Fibroblast of pulmonary artery (primary cell): Measurements from ENCODE around the gene ERICH3.

Experiments
- DNase-seq: peaks from one replicate; pipeline ENCODE4 v3.0.0-alpha.2; 2010; ENCODE audit warnings: low read depth
- H3K4me3 ChIP-seq: replicated peaks from 2 replicates; pipeline ENCODE4 v1.5.1; 2011; ENCODE audit warnings: low read depth, mild to moderate bottlenecking, control low read depth, low read length, moderate library complexity
- TF ChIP-seq, protein P1 (sequence below): IDR thresholded peaks from 2 replicates; pipeline ENCODE4 v1.5.1; 2011; ENCODE audit warnings: mild to moderate bottlenecking, control low read depth, low read length, inconsistent platforms; ENCODE audit errors: missing control alignments

ERICH3 gene

GRCh38 chr1:74714429-74715235, 41.0 kb upstream of the ERICH3 start:
- DNase-seq = no peak

DNA sequence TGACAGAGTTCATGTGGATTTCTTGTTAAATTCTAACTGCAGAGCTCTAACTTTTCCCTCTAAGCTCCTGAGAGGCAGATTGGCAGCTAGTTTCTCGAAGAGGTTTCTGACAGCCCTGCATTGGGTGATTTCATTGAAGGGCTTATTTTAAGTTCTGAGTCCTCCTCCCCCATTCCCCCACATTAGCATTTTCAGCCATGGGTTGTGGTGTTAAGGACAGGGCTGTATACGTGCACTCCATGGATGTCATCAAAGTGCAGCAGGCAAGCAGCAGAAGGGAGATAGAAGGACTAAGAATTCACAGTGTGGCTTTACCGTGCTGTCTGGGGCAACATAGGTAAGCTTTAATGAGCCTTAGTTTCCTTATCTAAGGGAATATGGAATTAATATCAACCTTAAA, 40.3 kb upstream of the ERICH3 start:
- DNase-seq = no peak

More at GRCh38 chr1:74714429-74715235, 41.0 kb upstream of the ERICH3 start:
- no peak overlapping the region for H3K4me3 ChIP-seq
- TF ChIP-seq, protein P1, sequence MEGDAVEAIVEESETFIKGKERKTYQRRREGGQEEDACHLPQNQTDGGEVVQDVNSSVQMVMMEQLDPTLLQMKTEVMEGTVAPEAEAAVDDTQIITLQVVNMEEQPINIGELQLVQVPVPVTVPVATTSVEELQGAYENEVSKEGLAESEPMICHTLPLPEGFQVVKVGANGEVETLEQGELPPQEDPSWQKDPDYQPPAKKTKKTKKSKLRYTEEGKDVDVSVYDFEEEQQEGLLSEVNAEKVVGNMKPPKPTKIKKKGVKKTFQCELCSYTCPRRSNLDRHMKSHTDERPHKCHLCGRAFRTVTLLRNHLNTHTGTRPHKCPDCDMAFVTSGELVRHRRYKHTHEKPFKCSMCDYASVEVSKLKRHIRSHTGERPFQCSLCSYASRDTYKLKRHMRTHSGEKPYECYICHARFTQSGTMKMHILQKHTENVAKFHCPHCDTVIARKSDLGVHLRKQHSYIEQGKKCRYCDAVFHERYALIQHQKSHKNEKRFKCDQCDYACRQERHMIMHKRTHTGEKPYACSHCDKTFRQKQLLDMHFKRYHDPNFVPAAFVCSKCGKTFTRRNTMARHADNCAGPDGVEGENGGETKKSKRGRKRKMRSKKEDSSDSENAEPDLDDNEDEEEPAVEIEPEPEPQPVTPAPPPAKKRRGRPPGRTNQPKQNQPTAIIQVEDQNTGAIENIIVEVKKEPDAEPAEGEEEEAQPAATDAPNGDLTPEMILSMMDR = no peak

DNA sequence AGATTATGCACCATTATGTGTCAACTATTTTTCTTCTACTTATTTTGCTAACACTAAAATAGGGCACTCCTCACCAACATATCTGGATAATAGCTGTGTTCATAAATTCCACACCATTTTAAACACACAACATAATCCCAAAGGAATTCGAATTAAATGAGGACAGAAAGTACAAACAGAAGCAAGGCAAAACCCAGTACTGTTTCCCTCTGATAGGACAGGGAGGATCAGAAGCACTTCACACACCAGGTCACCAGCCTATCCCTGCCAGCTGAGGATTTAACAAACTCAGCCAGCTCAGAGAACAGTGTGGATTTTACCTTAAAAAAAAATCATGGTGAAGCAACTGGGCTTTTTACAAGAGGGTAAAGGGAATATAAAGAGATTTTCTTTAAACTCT, 39.3 kb upstream of the ERICH3 start:
- H3K4me3 ChIP-seq = no peak overlapping the region
- no peak for DNase-seq
- TF ChIP-seq, protein P1 = no peak

More for the DNA sequence above, 40.3 kb upstream of the ERICH3 start:
- TF ChIP-seq, protein P1 = no peak
- H3K4me3 ChIP-seq = no peak overlapping the region

- DNase-seq = no peak
- no peak overlapping the region for H3K4me3 ChIP-seq
- TF ChIP-seq, protein P1 = no peak
Observed at GRCh38 chr1:74703386-74704182, 30.0 kb upstream of the ERICH3 start.

DNA sequence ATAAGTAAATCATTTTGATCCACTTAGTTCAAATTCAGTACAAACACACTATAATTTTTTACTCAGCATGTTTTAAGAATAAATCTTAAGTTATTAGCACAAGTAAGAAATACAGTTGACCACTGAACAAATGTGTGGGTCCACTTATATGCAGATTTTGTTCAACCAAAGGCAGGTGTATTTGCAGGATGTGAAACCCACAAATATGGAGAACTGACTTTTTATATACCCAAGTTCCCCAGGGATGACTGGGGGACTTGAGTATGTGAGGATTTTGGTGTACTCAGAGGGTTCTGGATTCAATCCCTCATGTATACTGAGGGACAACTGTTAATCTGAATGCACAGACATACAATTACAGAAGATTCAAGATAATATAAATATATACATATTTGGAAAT, 25.7 kb upstream of the ERICH3 start:
- TF ChIP-seq, protein P1 = no peak
- no peak overlapping the region for H3K4me3 ChIP-seq
- DNase-seq = no peak

GRCh38 chr1:74697832-74698231, 24.2 kb upstream of the ERICH3 start:
- TF ChIP-seq, protein P1 = no peak
- no peak for DNase-seq
- no peak overlapping the region for H3K4me3 ChIP-seq
